Measurements from ENCODE around the gene PIEZO1. TPM values are rescaled to one million over a fixed set of nuclear protein-coding genes. Genes with fewer than 3 reads are reported as not detected.

PIEZO1 gene
- total RNA-seq, 1 donor from 2014 or later, result 196 TPM

GRCh38 chr16:88771294-88771772 lies 13.7 kb downstream of the PIEZO1 start:
- Histone ChIP-seq H3K36me3 (no peaks in the 10 kb centered on the region), H3K4me3 (peak overlapping the region; percentile 32), H3K27ac (peak overlapping the region; percentile 80), H3K4me1 (peaks cover 85% of the 10 kb centered on the region), H3K9me3 (no peaks in the 10 kb centered on the region), H3K27me3 (no peaks in the 10 kb centered on the region)
- TF ChIP-seq CTCF (IDR thresholded peaks at IDR 0.05), result no peak
- intact Hi-C loops (cut with DNase I), result no loop called here
- DNase-seq (no peak), ATAC-seq (no peak)

GRCh38 chr16:88770461-88771293 lies 14.3 kb downstream of the PIEZO1 start:
- intact Hi-C loops (cut with DNase I), result no loop called here
- Histone ChIP-seq H3K4me1 (peaks cover 89% of the 10 kb centered on the region), H3K27me3 (no peaks in the 10 kb centered on the region), H3K4me3 (peak overlapping the region; percentile 32), H3K27ac (peak overlapping the region; percentile 80), H3K36me3 (no peaks in the 10 kb centered on the region), H3K9me3 (no peaks in the 10 kb centered on the region)
- peak; percentile 69 for ATAC-seq
- DNase-seq, result peak; percentile 90
- TF ChIP-seq CTCF (IDR thresholded peaks at IDR 0.05), result no peak

- ATAC-seq, result peak; percentile 53
- peaks cover 88% of the 10 kb centered on the region for H3K4me1 ChIP-seq
- peak overlapping the region; percentile 32 for H3K4me3 ChIP-seq
- no peak for TF ChIP-seq CTCF (IDR thresholded peaks at IDR 0.05)
- peak overlapping the region; percentile 80 for H3K27ac ChIP-seq
- intact Hi-C loops (cut with DNase I), result no loop called here
- H3K36me3 ChIP-seq, result no peaks in the 10 kb centered on the region
- no peaks in the 10 kb centered on the region for H3K27me3 ChIP-seq
- H3K9me3 ChIP-seq, result no peaks in the 10 kb centered on the region
- peak; percentile 86 for DNase-seq
Observed at GRCh38 chr16:88769617-88770460, 15.2 kb downstream of the PIEZO1 start.

- H3K27ac ChIP-seq, result peak overlapping the region; percentile 80
- peak; percentile 51 for ATAC-seq
Observed at GRCh38 chr16:88768071-88768783, 16.8 kb downstream of the PIEZO1 start.

More at GRCh38 chr16:88768071-88768783, 16.8 kb downstream of the PIEZO1 start:
- H3K9me3 ChIP-seq, result no peaks in the 10 kb centered on the region
- no peaks in the 10 kb centered on the region for H3K27me3 ChIP-seq
- TF ChIP-seq CTCF (IDR thresholded peaks at IDR 0.05), result no peak
- H3K36me3 ChIP-seq, result no peaks in the 10 kb centered on the region
- H3K4me3 ChIP-seq, result no peak overlapping the region
- intact Hi-C loops (cut with DNase I), result no loop called here
- DNase-seq, result peak; percentile 93
- peaks cover 87% of the 10 kb centered on the region for H3K4me1 ChIP-seq
